Upper lobe of left lung (tissue), 4 donors: ENCODE data around the gene FSTL5.

Experiments
- EP300 ChIP-seq, 4 donors: sonication (generic); formaldehyde crosslinking; IDR thresholded peaks; one replicate each; pipeline ENCODE4 v1.5.1; 2017; ENCODE audit warnings: antibody characterized with exemption in 4 of 4, control low read depth in 2 of 4
- POLR2A ChIP-seq, 4 donors: fragments of 450-650 bp; IDR thresholded peaks; one replicate each; pipeline ENCODE4 v1.5.1; 2016 to 2017; ENCODE audit warnings: antibody characterized with exemption in 4 of 4, mild to moderate bottlenecking in 2 of 4
- POLR2AphosphoS5 ChIP-seq, 2 donors: sonication (generic); formaldehyde crosslinking; IDR thresholded peaks; one replicate each; pipeline ENCODE4 v1.5.1; 2017; ENCODE audit warnings: antibody characterized with exemption in 2 of 2
- TF ChIP-seq, protein P1 (sequence below), 6 experiments: fragments of 450-650 bp in 4 of 6; fragments of 200-600 bp in 2 of 6; sonication (generic) in 2 of 6; IDR thresholded peaks; one replicate each; pipeline ENCODE4 v1.5.1; 2016 to 2019; ENCODE audit warnings: antibody characterized with exemption in 6 of 6

DNA sequence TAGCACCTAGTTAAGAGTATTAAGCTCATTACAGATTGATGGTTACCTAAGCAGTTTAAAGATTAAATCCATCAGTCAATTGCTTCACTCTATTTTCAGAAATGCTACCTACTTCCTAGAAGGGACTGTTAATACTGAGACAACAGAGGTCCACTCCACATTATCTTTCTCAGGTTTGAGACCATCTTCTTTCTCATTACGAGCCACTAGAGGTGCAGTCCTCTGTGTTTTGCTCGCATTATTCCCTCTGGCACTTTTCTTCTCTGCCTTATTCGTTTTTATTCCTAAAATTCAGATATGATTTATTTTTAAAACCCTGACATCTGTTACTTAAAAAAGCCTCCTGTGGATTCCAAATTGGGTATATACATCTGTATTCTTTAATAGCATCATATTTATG lies 459.1 kb downstream of the FSTL5 start:
- TF ChIP-seq, protein P1, sequence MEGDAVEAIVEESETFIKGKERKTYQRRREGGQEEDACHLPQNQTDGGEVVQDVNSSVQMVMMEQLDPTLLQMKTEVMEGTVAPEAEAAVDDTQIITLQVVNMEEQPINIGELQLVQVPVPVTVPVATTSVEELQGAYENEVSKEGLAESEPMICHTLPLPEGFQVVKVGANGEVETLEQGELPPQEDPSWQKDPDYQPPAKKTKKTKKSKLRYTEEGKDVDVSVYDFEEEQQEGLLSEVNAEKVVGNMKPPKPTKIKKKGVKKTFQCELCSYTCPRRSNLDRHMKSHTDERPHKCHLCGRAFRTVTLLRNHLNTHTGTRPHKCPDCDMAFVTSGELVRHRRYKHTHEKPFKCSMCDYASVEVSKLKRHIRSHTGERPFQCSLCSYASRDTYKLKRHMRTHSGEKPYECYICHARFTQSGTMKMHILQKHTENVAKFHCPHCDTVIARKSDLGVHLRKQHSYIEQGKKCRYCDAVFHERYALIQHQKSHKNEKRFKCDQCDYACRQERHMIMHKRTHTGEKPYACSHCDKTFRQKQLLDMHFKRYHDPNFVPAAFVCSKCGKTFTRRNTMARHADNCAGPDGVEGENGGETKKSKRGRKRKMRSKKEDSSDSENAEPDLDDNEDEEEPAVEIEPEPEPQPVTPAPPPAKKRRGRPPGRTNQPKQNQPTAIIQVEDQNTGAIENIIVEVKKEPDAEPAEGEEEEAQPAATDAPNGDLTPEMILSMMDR (IDR thresholded peaks at IDR 0.05): no peak
- TF ChIP-seq EP300 (IDR thresholded peaks at IDR 0.05) (no peak), POLR2AphosphoS5 (IDR thresholded peaks at IDR 0.05) (no peak), POLR2A (IDR thresholded peaks at IDR 0.05) (no peak)
